HG02884 (cell line): Measurements from ENCODE around the gene ATP10B.

Experiments
- ATAC-seq: cut with Tn5 transposase; IDR thresholded peaks from one replicate; pipeline ENCODE4 v1.9.1; 2021; ENCODE audit warnings: mild to moderate bottlenecking, moderate library complexity; ENCODE audit not compliant: unreplicated experiment

ATP10B gene

GRCh38 chr5:160565376-160565775 lies 286.6 kb downstream of the ATP10B start:
- no peak for ATAC-seq

GRCh38 chr5:160556846-160557245 lies 295.2 kb downstream of the ATP10B start:
- ATAC-seq, result no peak

- no peak for ATAC-seq
These were observed 295.9 kb downstream of the ATP10B start for GRCh38 chr5:160555971-160556631.

GRCh38 chr5:160555581-160555970 lies 296.4 kb downstream of the ATP10B start:
- ATAC-seq, result no peak

- no peak for ATAC-seq
These were observed 301.9 kb downstream of the ATP10B start for GRCh38 chr5:160550075-160550474.

- no peak for ATAC-seq
These were observed 302.9 kb downstream of the ATP10B start for GRCh38 chr5:160548949-160549645.

GRCh38 chr5:160547872-160548271 lies 304.1 kb downstream of the ATP10B start:
- no peak for ATAC-seq

- ATAC-seq, result no peak
These were observed 304.9 kb downstream of the ATP10B start for GRCh38 chr5:160547061-160547460.

GRCh38 chr5:160545832-160546231 lies 306.2 kb downstream of the ATP10B start:
- peak; percentile 54 for ATAC-seq

GRCh38 chr5:160543395-160543794 lies 308.6 kb downstream of the ATP10B start:
- ATAC-seq, result no peak

GRCh38 chr5:160542840-160543239 lies 309.2 kb downstream of the ATP10B start:
- ATAC-seq, result no peak

GRCh38 chr5:160542281-160542680 lies 309.7 kb downstream of the ATP10B start:
- ATAC-seq, result no peak

GRCh38 chr5:160539431-160539830 lies 312.6 kb downstream of the ATP10B start:
- ATAC-seq, result peak; percentile 80

GRCh38 chr5:160537940-160538339 lies 314.1 kb downstream of the ATP10B start:
- ATAC-seq, result no peak

- no peak for ATAC-seq
These were observed 314.9 kb downstream of the ATP10B start for GRCh38 chr5:160537116-160537515.

GRCh38 chr5:160534914-160535313 lies 317.1 kb downstream of the ATP10B start:
- ATAC-seq, result no peak

GRCh38 chr5:160534125-160534524 lies 317.9 kb downstream of the ATP10B start:
- ATAC-seq, result no peak

GRCh38 chr5:160525471-160526261 lies 326.3 kb downstream of the ATP10B start:
- no peak for ATAC-seq

- ATAC-seq, result no peak
These were observed 327.2 kb downstream of the ATP10B start for GRCh38 chr5:160524827-160525226.

- ATAC-seq, result no peak
These were observed 328.4 kb downstream of the ATP10B start for GRCh38 chr5:160523502-160524163.

- no peak for ATAC-seq
These were observed 330.7 kb downstream of the ATP10B start for GRCh38 chr5:160521392-160521663.
